SK-N-SH (cell line): ENCODE results near the gene RAB6B.

Experiments
- CHD2 ChIP-seq: fragments of 150-350 bp; IDR thresholded peaks from 2 replicates; pipeline ENCODE4 v1.6.1; 2018; ENCODE audit warnings: low read length; ENCODE audit not compliant: partially characterized antibody
- CTCF ChIP-seq: fragments of 200-600 bp; sonication (generic); IDR thresholded peaks from 2 replicates; pipeline ENCODE4 v1.6.1; 2017; ENCODE audit warnings: antibody characterized with exemption, mild to moderate bottlenecking, moderate library complexity
- EP300 ChIP-seq, 2 experiments: IDR thresholded peaks; 2 replicates each; pipeline versions ENCODE4 v1.4.0 to v1.6.1; 2012; ENCODE audit warnings: borderline replicate concordance in 1 of 2, low read depth in 1 of 2, low read length in 1 of 2
- EZH2phosphoT487 ChIP-seq: fragments of 200-600 bp; sonication (generic); IDR thresholded peaks from 2 replicates; pipeline ENCODE4 v1.6.1; 2017; ENCODE audit warnings: low read depth, mixed run types, mild to moderate bottlenecking, antibody characterized with exemption, moderate library complexity, borderline replicate concordance
- FOXJ3 ChIP-seq: sonication (generic); formaldehyde crosslinking; IDR thresholded peaks from 2 replicates; pipeline ENCODE4 v1.5.1; 2020; ENCODE audit warnings: mild to moderate bottlenecking, missing genetic modification reagents
- MAX ChIP-seq: IDR thresholded peaks from 2 replicates; pipeline ENCODE4 v1.4.0; 2012; ENCODE audit warnings: low read depth
- MXI1 ChIP-seq: IDR thresholded peaks from 2 replicates; pipeline ENCODE4 v1.6.1; 2012; ENCODE audit warnings: mild to moderate bottlenecking, low read depth, low read length, improper control_type of control experiment
- POLR2AphosphoS5 ChIP-seq: IDR thresholded peaks from 2 replicates; pipeline ENCODE4 v1.6.1; 2012; ENCODE audit warnings: low read depth, low read length
- RAD21 ChIP-seq: IDR thresholded peaks from 2 replicates; pipeline ENCODE4 v1.6.1; 2012; ENCODE audit warnings: mild to moderate bottlenecking, low read length
- RCOR1 ChIP-seq: fragments of 150-350 bp; IDR thresholded peaks from 2 replicates; pipeline ENCODE4 v1.6.1; 2017; ENCODE audit warnings: antibody characterized with exemption, low read length
- RXRA ChIP-seq: IDR thresholded peaks from 2 replicates; pipeline ENCODE4 v1.4.0; 2012; ENCODE audit warnings: low read depth, mild to moderate bottlenecking, borderline replicate concordance
- SMC3 ChIP-seq: IDR thresholded peaks from 2 replicates; pipeline ENCODE4 v1.6.1; 2012; ENCODE audit warnings: low read depth, low read length, improper control_type of control experiment
- TAF1 ChIP-seq: IDR thresholded peaks from 2 replicates; pipeline ENCODE4 v1.6.1; 2012; ENCODE audit warnings: low read depth, mild to moderate bottlenecking, low read length, moderate library complexity, borderline replicate concordance
- TF ChIP-seq, protein P1 (sequence below): IDR thresholded peaks from 2 replicates; pipeline ENCODE4 v1.6.1; 2012; ENCODE audit warnings: mild to moderate bottlenecking, low read depth, low read length, moderate library complexity

DNA sequence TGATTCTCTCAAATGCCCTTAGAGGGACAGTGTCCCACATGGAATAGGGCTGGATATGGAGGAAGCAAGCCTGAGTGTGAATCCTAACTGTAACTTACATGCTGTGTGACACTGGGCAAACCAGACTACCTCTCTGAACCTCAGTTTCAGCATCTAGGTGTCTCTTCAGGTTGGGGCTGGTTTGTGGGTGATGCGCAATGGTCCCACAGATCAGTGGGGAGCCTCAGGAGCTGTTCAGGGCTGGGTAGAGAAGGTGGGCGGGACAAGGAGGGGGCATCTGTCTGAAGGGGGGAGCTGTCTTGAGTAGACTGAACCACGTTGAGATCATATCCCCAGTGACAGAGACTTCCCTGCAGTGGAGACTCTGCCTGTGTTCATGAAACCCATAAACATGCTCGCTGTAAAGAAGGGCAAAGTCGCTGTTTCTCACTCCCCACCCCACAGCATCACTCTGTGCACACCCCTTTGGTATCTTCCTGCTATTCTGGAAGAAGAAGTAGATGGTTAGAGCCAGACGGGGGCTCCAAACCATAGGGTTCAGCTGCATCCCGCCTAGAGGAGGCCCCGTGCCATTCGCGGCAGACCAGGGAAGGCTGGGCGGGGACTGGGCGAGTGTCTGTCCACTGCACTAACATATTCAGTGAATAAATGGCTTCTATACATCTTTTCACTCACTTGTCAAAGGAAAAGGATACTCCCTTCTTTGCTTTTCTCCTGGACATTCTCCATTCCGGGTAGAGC lies 61.6 kb downstream of the RAB6B start:
- TF ChIP-seq EZH2phosphoT487 (no peak), CTCF (no peak), SMC3 (no peak), POLR2AphosphoS5 (no peak), MAX (no peak), TAF1 (no peak), FOXJ3 (CRISPR knock-in tag) (no peak), MXI1 (no peak), RCOR1 (no peak), RAD21 (no peak), CHD2 (no peak), EP300 (IDR thresholded peaks at IDR 0.05; ENCODE audit: borderline replicate concordance in 1 of 2, low read depth in 1 of 2, low read length in 1 of 2) (no peak), RXRA (no peak)
- TF ChIP-seq, protein P1, sequence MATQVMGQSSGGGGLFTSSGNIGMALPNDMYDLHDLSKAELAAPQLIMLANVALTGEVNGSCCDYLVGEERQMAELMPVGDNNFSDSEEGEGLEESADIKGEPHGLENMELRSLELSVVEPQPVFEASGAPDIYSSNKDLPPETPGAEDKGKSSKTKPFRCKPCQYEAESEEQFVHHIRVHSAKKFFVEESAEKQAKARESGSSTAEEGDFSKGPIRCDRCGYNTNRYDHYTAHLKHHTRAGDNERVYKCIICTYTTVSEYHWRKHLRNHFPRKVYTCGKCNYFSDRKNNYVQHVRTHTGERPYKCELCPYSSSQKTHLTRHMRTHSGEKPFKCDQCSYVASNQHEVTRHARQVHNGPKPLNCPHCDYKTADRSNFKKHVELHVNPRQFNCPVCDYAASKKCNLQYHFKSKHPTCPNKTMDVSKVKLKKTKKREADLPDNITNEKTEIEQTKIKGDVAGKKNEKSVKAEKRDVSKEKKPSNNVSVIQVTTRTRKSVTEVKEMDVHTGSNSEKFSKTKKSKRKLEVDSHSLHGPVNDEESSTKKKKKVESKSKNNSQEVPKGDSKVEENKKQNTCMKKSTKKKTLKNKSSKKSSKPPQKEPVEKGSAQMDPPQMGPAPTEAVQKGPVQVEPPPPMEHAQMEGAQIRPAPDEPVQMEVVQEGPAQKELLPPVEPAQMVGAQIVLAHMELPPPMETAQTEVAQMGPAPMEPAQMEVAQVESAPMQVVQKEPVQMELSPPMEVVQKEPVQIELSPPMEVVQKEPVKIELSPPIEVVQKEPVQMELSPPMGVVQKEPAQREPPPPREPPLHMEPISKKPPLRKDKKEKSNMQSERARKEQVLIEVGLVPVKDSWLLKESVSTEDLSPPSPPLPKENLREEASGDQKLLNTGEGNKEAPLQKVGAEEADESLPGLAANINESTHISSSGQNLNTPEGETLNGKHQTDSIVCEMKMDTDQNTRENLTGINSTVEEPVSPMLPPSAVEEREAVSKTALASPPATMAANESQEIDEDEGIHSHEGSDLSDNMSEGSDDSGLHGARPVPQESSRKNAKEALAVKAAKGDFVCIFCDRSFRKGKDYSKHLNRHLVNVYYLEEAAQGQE = no peak
